HG03469 (cell line): ENCODE measurements around the gene PDP2.
A peak's percentile ranks its signal among the peaks of the same experiment; 100 is the strongest.

Experiments used
- ATAC-seq: cut with Tn5 transposase; IDR thresholded peaks from one replicate; pipeline ENCODE4 v1.9.1; 2021; ENCODE audit warnings: mild to moderate bottlenecking, moderate library complexity, moderate number of reproducible peaks; ENCODE audit not compliant: unreplicated experiment

Gene PDP2

GRCh38 chr16:66880288-66881013, at the start of gene PDP2:
TSS of gene PDP2 (plus strand) at chr16:66880515. CDS start at chr16:66884285, 3,770 bp downstream.
- peak; percentile 85 for ATAC-seq

DNA sequence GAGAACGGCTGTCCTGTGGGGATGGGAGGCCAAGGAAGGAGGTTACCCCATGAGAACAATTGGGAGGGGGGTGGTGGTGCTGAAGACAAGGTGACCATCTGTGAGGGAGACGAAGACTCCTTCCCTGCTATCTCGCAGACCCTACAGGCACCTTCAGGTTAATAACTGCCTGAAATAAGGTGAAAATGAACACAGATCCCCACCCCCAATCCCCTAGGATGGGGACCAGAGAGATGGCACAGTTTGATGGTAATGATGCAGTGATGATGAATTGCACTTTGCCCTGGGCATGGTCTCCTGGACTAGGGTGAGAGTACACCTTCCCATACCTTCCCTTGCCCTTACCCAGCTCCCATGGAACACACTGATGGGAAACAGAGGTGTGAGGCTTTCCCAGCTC, 48.1 kb upstream of the PDP2 start:
- ATAC-seq, result no peak

DNA sequence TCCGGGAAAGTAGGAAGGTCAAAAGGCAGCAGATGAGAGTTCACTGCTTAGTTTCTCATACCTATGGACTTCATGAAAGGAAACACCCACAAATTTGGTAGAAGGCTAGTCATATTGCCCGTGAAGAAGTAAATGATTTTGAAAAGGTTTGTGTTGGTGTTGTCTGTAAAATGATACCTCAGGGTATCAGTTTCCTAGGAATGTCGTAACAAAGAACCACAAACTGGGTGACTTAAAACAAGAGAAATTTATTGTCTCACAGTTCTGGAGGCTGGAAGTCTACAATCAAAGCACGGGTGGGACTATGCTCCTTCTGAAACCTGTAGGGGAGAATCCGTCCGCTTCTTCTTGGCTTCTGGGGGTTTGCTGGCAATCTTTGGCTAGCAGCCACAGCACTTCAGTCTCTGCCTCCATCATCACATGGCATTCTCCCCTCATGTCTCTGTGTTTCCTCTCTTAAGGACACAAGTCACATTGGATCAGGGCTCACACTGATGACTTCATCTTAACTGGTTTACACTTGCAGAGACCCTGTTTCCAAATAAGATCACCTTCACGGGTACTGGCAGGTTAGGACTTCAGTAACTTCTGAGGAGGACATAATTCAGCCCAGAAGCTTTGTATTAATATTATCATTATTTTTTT, 47.5 kb upstream of the PDP2 start:
- no peak for ATAC-seq

DNA sequence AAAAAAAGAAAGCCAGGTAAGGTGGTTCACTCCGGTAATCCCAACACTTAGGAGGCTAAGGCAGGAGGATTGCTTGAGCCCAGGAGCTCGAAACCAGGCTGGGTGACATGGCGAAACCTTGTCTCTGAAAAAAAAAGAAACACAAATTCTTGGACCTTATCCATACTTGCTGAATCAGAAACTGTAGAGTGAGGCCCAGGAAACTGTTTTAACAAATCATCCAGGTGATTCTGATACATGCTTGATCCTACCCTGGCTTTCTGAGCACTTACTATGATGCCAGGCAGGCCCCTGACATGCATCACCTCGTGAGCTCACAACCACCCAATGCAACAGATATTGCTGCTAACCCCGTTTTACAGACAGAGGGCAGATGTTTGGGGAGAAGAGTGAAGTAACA, 45.6 kb upstream of the PDP2 start:
- ATAC-seq, result no peak

- ATAC-seq, result no peak
Measured at GRCh38 chr16:66840883-66841282, 39.4 kb upstream of the PDP2 start.

- ATAC-seq, result no peak
Measured at GRCh38 chr16:66841366-66841765, 38.9 kb upstream of the PDP2 start.

GRCh38 chr16:66842765-66843164, 37.5 kb upstream of the PDP2 start:
- ATAC-seq, result no peak

- no peak for ATAC-seq
Measured at GRCh38 chr16:66843191-66843590, 37.1 kb upstream of the PDP2 start.

GRCh38 chr16:66844009-66844341, 36.3 kb upstream of the PDP2 start:
- no peak for ATAC-seq

- no peak for ATAC-seq
Measured at GRCh38 chr16:66844342-66845079, 35.8 kb upstream of the PDP2 start, which contains the start of gene CA7. TSS of gene CA7 (plus strand) at chr16:66844414. CDS start at chr16:66844488, 74 bp downstream.

GRCh38 chr16:66845080-66845410, 35.3 kb upstream of the PDP2 start:
- no peak for ATAC-seq

DNA sequence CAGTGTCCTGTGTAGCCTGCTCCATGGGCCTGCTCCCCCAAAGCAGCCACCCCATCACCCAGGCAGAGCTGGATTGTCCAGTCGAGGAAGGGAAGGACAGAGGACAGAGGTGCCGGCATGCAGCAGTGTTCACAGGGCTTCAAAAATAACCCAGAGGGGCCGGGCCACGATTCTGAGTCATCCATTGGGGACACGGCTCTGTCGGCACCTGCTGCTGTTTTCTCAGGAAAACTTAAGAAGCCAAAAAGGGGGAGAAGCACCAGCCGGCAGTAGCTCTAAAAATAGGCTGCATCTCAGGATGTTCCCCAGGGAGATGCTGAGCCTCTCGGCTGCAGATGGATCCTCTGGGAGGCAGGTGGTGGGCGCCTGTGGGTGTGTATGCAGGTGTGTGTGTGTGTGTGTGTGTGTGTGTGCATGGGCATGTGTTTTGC, 34.5 kb upstream of the PDP2 start:
- ATAC-seq, result no peak

- ATAC-seq, result no peak
Measured at GRCh38 chr16:66846266-66846665, 34.0 kb upstream of the PDP2 start.

- ATAC-seq, result no peak
Measured at GRCh38 chr16:66846831-66847230, 33.5 kb upstream of the PDP2 start.

GRCh38 chr16:66847533-66848067, 32.7 kb upstream of the PDP2 start:
- ATAC-seq, result no peak

GRCh38 chr16:66848172-66848571, 32.1 kb upstream of the PDP2 start:
- ATAC-seq, result no peak

DNA sequence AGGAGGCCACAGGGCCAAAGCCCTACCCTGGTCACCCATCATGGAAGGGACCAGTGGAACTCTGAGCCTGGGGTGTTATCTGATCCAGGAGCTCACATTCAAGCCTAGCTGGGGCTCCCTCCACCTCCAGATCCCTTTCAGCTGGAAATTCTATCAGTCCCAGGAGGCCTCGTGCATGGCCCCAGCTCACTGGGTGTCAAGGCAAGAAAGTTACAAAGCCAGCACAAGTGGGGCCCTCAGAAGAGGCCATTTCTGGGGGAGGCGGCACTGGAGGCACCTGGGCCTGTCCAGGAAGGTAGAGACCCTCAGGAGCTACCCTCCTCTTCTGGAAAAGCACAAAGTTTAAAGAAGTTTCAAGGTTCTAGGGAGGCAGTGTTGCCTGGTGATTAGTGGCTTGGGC, 31.3 kb upstream of the PDP2 start:
- no peak for ATAC-seq

- no peak for ATAC-seq
Measured at GRCh38 chr16:66849549-66849948, 30.8 kb upstream of the PDP2 start.

- ATAC-seq, result no peak
Measured at GRCh38 chr16:66850115-66850815, 30.1 kb upstream of the PDP2 start.

GRCh38 chr16:66851166-66851964, 28.9 kb upstream of the PDP2 start:
- ATAC-seq, result no peak
